Activated CD8-positive, alpha-beta memory T cell treated with anti-CD3 and anti-CD28 coated beads for 36 hours (primary cell): ENCODE results near the gene IL10RB. TPM values are rescaled to one million over a fixed set of nuclear protein-coding genes. Genes with fewer than 3 reads are reported as not detected.
"Not testable (repeated sequence)": the region's sequence is repeated elsewhere in the genome, so short reads cannot be mapped to it uniquely, and the experiment has no call there.

Source experiments
- CTCF ChIA-PET: fragments of 350-600 bp; sonication (Branson Sonifier 250); formaldehyde crosslinking; loops from one replicate; lab custom pipeline; 2021; ENCODE audit warnings: antibody characterized with exemption; lab: Charles Lee
- POLR2A ChIA-PET: fragments of 350-600 bp; sonication (Branson Sonifier 250); formaldehyde crosslinking; loops from one replicate; lab custom pipeline; 2021; ENCODE audit warnings: antibody characterized with exemption; lab: Charles Lee
- total RNA-seq, 2 experiments: library from RNA; stranded (reverse); gene quantifications; one replicate each; pipeline ENCODE4 v1.2.3, GENCODE V29; 2021

The IL10RB gene
- total RNA-seq, 2 experiments from 2014 or later: 21.7 to 24.1 TPM

GRCh38 chr21:33238146-33238545, 28.0 kb upstream of the IL10RB start:
- CTCF ChIA-PET: interaction anchor here (0.6 to 1.5 kb wide), 2 partner anchors 10 to 34 kb away, joined by 3 to 4 read pairs; no protein-coding TSS in a partner anchor
- POLR2A ChIA-PET: interaction anchor here (0.9 to 1.4 kb wide), 2 partner anchors 28 to 87 kb away, joined by 3 to 4 read pairs; partner anchors contain the start of genes IFNAR1 and IL10RB

DNA sequence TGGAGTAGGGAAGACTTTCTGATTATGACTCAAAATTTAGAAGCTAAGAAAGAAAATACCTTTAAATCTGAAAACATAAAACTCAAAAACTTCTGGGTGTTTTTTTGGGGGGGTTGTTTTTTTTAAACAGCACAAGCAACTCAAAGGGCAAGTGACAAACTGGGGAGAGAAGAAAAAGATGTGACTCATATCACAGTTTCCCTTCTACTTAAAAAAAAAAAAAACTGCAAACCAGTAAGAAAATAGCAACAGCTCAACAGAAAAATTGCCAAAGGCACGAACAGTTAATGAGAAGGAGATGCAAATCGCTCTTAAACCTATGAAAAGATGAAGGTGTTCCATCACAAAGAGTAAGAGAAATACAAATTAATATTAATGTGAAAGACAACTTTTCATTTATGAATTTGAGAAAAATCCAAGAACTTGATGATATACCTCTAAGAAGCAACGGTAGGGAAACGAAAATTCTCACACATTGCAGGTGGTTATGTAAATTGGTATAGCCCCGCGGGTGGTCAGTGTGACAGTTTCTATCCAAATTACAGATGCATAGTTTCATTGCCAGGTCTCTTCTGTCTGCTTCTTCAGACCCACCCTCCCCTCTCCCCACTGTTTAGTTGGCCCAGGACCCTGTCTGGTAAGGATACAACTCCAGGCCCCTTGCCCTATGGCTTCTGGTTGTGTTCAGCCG, 27.5 kb upstream of the IL10RB start:
- ChIA-PET POLR2A (interaction anchor here (0.7 to 1.4 kb wide), 4 partner anchors 19 to 355 kb away, joined by 3 to 7 read pairs (median 4); partner anchors contain the start of genes IFNAR1 and IL10RB), CTCF (interaction anchor here (0.6 to 1.5 kb wide), 3 partner anchors 11 to 36 kb away, joined by 3 to 5 read pairs (median 4); no protein-coding TSS in a partner anchor)

DNA sequence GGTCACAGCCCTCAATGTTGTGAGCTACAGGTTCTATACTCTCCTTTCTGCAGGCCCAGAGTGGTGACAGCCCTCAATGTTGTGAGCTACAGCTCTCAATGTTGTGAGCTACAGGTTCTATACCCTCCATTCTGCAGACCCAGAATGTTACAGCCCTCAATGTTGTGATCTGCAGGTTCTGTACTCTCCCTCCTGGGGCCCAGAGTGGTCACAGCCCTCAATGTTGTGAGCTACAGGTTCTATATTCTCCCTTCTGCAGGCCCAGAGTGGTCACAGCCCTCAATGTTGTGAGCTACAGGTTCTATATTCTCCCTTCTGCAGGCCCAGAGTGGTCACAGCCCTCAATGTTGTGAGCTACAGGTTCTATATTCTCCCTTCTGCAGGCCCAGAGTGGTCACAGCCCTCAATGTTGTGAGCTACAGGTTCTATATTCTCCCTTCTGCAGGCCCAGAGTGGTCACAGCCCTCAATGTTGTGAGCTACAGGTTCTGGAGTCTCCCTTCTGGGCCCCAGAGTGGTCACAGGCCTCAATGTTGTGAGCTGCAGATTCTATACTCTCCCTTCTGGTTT, 26.5 kb upstream of the IL10RB start:
- ChIA-PET POLR2A (interaction anchor here (0.7 to 1.3 kb wide), 2 partner anchors 10 to 26 kb away, joined by 3 to 4 read pairs; partner anchors contain the start of genes IFNAR2 and IL10RB), CTCF (interaction anchor here (0.6 kb wide), 1 partner anchor 35 kb away, joined by 5 read pairs; no protein-coding TSS in a partner anchor)

DNA sequence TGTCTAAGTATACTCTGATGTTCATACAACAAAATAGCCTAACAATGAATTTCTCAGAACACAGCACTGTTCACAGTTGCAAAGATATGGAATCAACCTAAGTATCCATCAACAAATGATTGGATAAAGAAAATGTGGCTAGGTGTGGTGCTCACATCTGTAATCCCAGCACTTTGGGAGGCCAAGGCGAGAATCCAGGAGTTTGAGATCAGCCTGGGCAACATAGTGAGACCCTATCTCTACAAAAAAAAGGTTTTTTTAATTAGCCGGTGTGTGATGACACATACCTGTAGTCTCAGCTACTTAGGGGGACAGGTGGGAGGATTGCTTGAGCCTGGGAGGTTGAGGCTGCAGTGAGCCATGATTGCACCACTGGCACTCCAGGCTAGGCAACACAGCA, 25.8 kb upstream of the IL10RB start:
- CTCF ChIA-PET: no interaction called here

GRCh38 chr21:33241846-33242245, 24.3 kb upstream of the IL10RB start:
- ChIA-PET POLR2A (no interaction called here), CTCF (no interaction called here)

More for the DNA sequence above, 25.8 kb upstream of the IL10RB start:
- POLR2A ChIA-PET: interaction anchor here (1.3 kb wide), 1 partner anchor 10 kb away, joined by 3 read pairs; the partner anchor contains the start of gene IFNAR2

DNA sequence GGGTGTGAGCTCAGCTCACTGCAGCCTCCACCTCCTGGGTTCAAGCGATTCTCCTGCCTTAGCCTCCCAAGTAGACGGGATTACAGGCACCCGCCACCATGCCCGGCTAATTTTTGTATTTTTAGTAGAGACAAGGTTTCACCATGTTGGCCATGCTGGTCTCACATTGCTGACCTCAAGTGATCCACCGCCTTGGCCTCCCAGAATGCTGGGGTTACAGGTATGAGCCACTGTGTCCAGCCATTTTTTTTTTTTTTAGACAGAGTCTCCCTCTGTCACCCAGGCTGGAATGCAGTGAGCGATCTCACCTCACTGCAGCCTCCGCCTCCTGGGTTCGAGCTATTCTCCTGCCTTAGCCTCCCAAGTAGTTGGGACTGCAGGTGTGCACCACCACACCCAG, 23.3 kb upstream of the IL10RB start:
- CTCF ChIA-PET: not testable (repeated sequence)
- POLR2A ChIA-PET: interaction anchor here (0.6 kb wide), 1 partner anchor 26 kb away, joined by 7 read pairs; no protein-coding TSS in a partner anchor

- CTCF ChIA-PET: no interaction called here
- POLR2A ChIA-PET: no interaction called here
Observed at GRCh38 chr21:33244082-33244778, 21.9 kb upstream of the IL10RB start.

DNA sequence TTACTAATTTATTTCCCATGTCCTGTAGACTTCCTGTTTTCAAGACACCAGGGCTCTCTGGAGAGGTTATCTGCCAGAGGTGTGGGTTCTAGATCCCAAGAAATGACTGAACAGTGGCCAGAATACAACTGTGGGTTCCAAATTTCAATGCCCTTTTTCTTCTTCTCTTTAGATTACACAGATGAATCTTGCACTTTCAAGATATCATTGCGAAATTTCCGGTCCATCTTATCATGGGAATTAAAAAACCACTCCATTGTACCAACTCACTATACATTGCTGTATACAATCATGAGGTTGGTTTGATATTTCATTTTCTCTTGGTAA, 21.4 kb upstream of the IL10RB start:
- ChIA-PET POLR2A (interaction anchor here (1.2 kb wide), 1 partner anchor 17 kb away, joined by 3 read pairs; no protein-coding TSS in a partner anchor), CTCF (no interaction called here)

DNA sequence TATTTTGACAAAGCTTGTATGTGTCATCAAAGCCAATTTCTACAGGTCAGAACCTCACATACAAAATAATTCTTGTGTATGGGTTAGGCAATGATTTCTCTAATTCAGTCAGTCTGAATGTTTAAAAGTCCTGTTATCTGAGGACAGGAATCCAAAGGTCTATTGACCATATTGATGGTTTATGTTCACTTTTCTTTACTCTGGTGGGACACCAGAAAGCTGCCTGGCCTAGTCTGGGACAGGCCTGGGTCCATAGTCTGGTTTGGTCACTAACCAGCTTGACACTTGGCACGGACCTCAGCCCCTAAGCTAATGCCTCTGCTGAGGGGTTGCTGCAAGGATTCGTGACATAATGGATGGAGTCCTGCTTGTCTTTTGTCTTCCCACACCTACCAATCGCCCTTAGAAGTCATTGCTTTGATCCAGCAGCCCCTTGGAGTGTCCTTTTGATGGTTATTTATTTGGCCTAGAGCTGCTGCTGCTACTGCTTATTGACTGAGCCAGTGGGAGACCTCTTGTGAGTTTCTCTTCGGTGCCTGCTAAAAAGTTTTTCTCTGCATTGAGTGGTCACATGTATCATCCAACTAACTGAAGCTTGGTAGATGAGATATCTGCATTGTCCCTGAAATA, 20.8 kb upstream of the IL10RB start:
- POLR2A ChIA-PET: interaction anchor here (1.2 kb wide), 1 partner anchor 18 kb away, joined by 3 read pairs; no protein-coding TSS in a partner anchor

DNA sequence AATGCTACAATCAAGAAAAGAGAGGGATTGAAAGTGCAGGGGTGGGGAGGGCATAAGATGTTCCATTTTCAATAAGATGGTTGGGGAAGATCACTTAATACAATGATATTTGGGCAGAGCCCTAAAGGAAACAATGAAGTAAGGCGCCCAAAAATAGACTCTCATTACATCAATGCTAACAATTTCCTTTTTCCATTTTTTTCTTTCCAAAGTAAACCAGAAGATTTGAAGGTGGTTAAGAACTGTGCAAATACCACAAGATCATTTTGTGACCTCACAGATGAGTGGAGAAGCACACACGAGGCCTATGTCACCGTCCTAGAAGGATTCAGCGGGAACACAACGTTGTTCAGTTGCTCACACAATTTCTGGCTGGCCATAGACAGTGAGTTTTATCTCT, 19.7 kb upstream of the IL10RB start:
- CTCF ChIA-PET: no interaction called here

More for the DNA sequence above, 20.8 kb upstream of the IL10RB start:
- CTCF ChIA-PET: interaction anchor here (0.7 kb wide), 1 partner anchor 10 kb away, joined by 3 read pairs; no protein-coding TSS in a partner anchor

GRCh38 chr21:33246963-33247362, 19.2 kb upstream of the IL10RB start:
- ChIA-PET POLR2A (no interaction called here), CTCF (no interaction called here)

More for the DNA sequence above, 19.7 kb upstream of the IL10RB start:
- POLR2A ChIA-PET: no interaction called here

- ChIA-PET CTCF (interaction anchor here (0.7 kb wide), 1 partner anchor 50 kb away, joined by 3 read pairs; no protein-coding TSS in a partner anchor), POLR2A (no interaction called here)
Observed at GRCh38 chr21:33247599-33247998, 18.6 kb upstream of the IL10RB start.

DNA sequence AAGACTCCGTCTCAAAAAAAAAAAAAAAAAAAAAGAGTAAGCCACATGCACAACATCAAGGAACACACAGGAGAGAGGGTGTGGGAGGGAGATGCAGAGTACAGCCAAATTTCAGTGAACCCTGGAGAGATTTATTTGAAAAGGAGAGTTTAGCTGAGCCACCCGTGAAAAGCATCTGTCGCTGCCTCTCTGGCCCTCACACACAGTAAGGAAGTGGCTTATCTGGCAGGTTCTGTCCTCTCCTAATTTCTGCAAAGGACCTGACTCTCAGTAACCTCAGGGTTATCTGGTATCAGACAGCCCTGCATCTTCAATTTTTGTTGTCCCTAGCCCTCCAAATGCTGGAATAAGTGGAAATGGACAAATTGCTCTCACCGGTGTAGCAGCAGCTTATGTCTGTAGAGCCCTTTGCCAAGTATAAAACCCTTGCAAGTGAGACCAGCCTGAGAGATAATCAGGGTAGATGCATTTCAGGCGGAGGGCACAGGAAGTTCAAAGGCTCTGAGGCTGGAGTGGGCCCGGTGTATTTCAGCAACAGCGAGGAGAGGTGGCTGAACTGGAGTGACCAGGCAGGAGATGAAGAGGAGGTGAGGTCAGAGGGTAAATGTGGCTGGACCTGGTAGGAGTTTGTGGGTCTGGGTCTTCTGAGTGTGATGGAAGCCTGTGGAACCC, 16.7 kb upstream of the IL10RB start:
- ChIA-PET CTCF (no interaction called here), POLR2A (no interaction called here)

DNA sequence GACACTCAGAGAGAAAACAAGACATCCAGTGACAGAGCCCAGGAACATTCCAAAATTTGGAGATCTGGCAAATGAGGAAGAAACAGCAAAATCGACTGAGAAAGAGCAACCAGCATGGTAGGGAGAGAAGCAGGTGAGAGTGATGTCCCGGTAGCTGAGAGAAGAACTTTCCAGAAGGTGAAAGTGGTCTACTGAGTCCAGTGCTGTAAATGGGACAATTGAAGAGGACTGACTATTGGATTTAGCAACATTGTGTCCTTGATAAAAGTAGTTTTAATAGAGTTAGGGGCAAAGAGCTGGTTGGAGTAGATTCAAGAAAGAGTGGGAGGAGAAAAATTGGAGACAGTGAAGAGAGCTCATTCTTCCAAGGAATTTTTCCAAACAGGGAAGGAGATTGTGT, 15.0 kb upstream of the IL10RB start:
- CTCF ChIA-PET: interaction anchor here (1.2 kb wide), 1 partner anchor 54 kb away, joined by 4 read pairs; no protein-coding TSS in a partner anchor
- POLR2A ChIA-PET: interaction anchor here (0.7 kb wide), 1 partner anchor 17 kb away, joined by 3 read pairs; no protein-coding TSS in a partner anchor

DNA sequence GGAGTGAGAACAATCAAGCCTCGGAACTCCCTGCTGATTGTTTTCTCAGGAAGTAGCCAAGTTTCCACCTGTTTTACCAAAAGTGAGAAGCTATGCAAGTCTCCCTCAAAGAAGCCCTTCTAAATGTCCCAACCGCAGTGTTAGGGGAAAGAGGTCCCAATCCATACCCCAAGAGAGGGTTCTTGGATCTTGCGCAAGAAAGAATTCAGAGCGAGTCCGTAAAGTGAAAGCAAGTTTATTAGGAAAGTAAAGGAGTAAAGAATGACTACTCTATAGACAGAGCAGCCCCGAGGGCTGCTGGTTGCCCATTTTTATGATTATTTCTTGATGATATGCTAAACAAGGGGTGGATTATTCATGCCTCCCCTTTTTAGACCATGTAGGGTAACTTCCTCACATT, 12.8 kb upstream of the IL10RB start:
- POLR2A ChIA-PET: interaction anchor here (0.6 kb wide), 1 partner anchor 13 kb away, joined by 3 read pairs; the partner anchor contains the start of gene IL10RB

DNA sequence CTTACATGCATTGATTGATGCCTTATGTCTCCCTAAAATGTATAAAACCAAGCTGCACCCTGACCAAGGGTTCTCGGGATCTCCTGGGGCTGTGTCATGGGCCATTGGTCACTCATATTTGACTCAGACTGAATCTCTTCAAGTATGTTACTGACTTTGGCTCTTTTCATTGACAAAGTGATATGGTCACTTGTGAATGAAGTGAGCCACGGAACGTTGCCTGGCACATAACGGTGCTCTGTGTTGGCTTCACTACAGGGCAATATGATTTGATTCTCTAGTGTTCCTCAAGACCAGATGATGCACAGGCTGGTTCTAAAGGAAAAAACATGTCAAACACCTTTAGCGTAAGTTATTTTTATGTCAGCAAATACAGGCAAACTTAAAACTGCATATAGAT, 11.4 kb upstream of the IL10RB start:
- ChIA-PET POLR2A (interaction anchor here (0.6 to 2.2 kb wide), 3 partner anchors 11 to 152 kb away, joined by 3 to 8 read pairs (median 5); partner anchors contain the start of gene IL10RB), CTCF (interaction anchor here (1.2 kb wide), 1 partner anchor 9 kb away, joined by 3 read pairs; no protein-coding TSS in a partner anchor)

More for the DNA sequence above, 12.8 kb upstream of the IL10RB start:
- CTCF ChIA-PET: not testable (repeated sequence)

DNA sequence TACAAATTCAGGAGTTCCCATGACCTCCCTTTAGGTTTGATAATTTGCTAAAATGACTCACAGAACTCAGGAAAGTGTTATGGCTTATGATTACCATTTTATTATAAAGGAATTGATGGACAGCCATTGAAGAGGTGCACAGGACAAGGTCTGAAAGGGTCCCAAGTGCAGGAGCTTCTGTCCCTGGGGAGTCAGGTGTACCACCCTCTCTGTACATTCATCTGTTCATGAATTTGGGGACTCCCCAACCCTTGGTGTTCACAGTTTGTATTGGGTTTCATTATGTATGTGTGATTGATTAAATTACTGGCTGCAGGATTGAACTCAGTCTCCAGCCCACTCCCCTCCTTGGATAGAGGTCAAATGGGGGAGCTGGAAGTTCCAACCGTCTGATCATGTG, 10.8 kb upstream of the IL10RB start:
- ChIA-PET POLR2A (interaction anchor here (0.6 to 2.2 kb wide), 2 partner anchors 11 to 151 kb away, joined by 5 to 8 read pairs; partner anchors contain the start of gene IL10RB), CTCF (interaction anchor here (1.2 to 1.5 kb wide), 3 partner anchors 10 to 70 kb away, joined by 3 to 4 read pairs (median 3); partner anchors contain the start of gene IFNAR1)
